Ovary (tissue), 9 donors: Measurements from ENCODE around the gene MYO6. TPM values are rescaled to one million over a fixed set of nuclear protein-coding genes. Genes with fewer than 3 reads are reported as not detected.

Source experiments
- DNase-seq, 5 donors: peaks; one replicate each; pipeline ENCODE4 v3.0.0-alpha.2; 2019 to 2020
- H3K27ac ChIP-seq, 2 donors: fragments of 200-600 bp; one replicate each; pipeline versions ENCODE4 v1.5.1 to v1.8.0; 2019 to 2022
- H3K27me3 ChIP-seq: fragments of 200-600 bp; one replicate; pipeline ENCODE4 v1.8.0; 2022
- H3K36me3 ChIP-seq: fragments of 200-600 bp; sonication (generic); one replicate; pipeline ENCODE4 v1.5.1; 2019
- H3K4me1 ChIP-seq: one replicate; pipeline ENCODE4 v1.8.1; 2013; ENCODE audit warnings: mild to moderate bottlenecking, moderate library complexity; ENCODE audit not compliant: insufficient read depth
- H3K4me3 ChIP-seq: fragments of 200-600 bp; sonication (generic); one replicate; pipeline ENCODE4 v1.5.1; 2017
- H3K9me3 ChIP-seq, 2 donors: fragments of 200-600 bp in 1 of 2; sonication (generic) in 1 of 2; one replicate each; pipeline versions ENCODE4 v1.5.1 to v1.8.1; 2013 to 2019; ENCODE audit warnings: mild to moderate bottlenecking in 1 of 2, moderate library complexity in 1 of 2
- CTCF ChIP-seq, 3 donors: fragments of 450-650 bp in 2 of 3; fragments of 200-600 bp in 1 of 3; IDR thresholded peaks; one replicate each; pipeline versions ENCODE4 v1.5.1 to v1.8.0; 2016 to 2022; ENCODE audit warnings: antibody characterized with exemption in 3 of 3, mild to moderate bottlenecking in 1 of 3
- EP300 ChIP-seq: sonication (generic); formaldehyde crosslinking; IDR thresholded peaks from one replicate; pipeline ENCODE4 v1.6.1; 2017; ENCODE audit warnings: antibody characterized with exemption
- POLR2A ChIP-seq: fragments of 450-650 bp; IDR thresholded peaks from one replicate; pipeline ENCODE4 v1.6.1; 2017; ENCODE audit warnings: antibody characterized with exemption, mild to moderate bottlenecking, moderate library complexity
- WGBS, 3 donors: extraction: QIAGEN DNeasy Blood & Tissue Kit in 1 of 3; methylation state at CpG; one replicate each; pipeline versions ENCODE4 v1.1.5 to v1.1.7; 2013 to 2017; 5-methylcytosine and 5-hydroxymethylcytosine counted together
- intact Hi-C, 4 donors: fragments of 100-400 bp; cut with DNase I; formaldehyde crosslinking; loops; one replicate each; pipeline versions ENCODE4 v1.11.0 to v1.15.1; 2022 to 2023
- polyA plus RNA-seq, 2 donors: library from polyadenylated mRNA; stranded (reverse); fragments of 200-250 nt in 1 of 2; fragments of 350-450 nt in 1 of 2; fragmentation: Illumina TruSeq in 1 of 2; extraction: RNeasy Lipid Tissue Mini Kit (QIAGEN cat#74804) in 1 of 2; gene quantifications; one replicate each; pipeline ENCODE4 v1.2.3, GENCODE V29; 2013 to 2014
- total RNA-seq, 7 donors: library from RNA; depleted of rRNA in 2 of 7; stranded (reverse); fragments of >200 nt in 2 of 7; fragmentation: NEBNext Ultra II Directional in 3 of 7; extraction: Animal tissue kit (Norgen Biotek cat#: 25700) in 3 of 7; gene quantifications; one replicate each; pipeline versions ENCODE4 v1.1.0 to v1.2.4, GENCODE V29; 2016 to 2023
- donor health status: DM: no; HTN: no; CAD: no; lungs with moderate emphysema.
- donor health status: DM: no; HTN: no; CAD: no.
- donor health status: Bipolar disorder and iron deficiency.
- donor health status: DM: yes; HTN: yes; CAD: no.
- donor health status: DM: no; HTN: no; CAD: no.
- donor health status: DM: yes; HTN: yes; CAD: no.

Gene MYO6
- total and polyA plus RNA-seq, 9 donors = 4.4 to 20.8 (median 12.3) TPM

GRCh38 chr6:75760320-75760719 is 11.3 kb downstream of the MYO6 start:
- 71 to 88% (median 81%) methylated on average over 1 of the region's 1 CpG for WGBS, 3 donors
- DNase-seq = no peak
- H3K4me3 ChIP-seq = no peak overlapping the region
- no peak for TF ChIP-seq EP300
- TF ChIP-seq CTCF (IDR thresholded peaks at IDR 0.05) = no peak
- TF ChIP-seq POLR2A = no peak
- no peaks in the 10 kb centered on the region for H3K4me1 ChIP-seq
- intact Hi-C loops = no loop called here
- H3K27ac ChIP-seq = no peak overlapping the region
- H3K9me3 ChIP-seq = no peaks in the 10 kb centered on the region
- H3K36me3 ChIP-seq = no peaks in the 10 kb centered on the region
- H3K27me3 ChIP-seq = no peaks in the 10 kb centered on the region

GRCh38 chr6:75761489-75761888 is 12.4 kb downstream of the MYO6 start:
- no peak overlapping the region for H3K4me3 ChIP-seq
- no peaks in the 10 kb centered on the region for H3K27me3 ChIP-seq
- H3K36me3 ChIP-seq = no peaks in the 10 kb centered on the region
- H3K27ac ChIP-seq = no peak overlapping the region
- TF ChIP-seq POLR2A = no peak
- TF ChIP-seq CTCF (IDR thresholded peaks at IDR 0.05) = no peak
- no peaks in the 10 kb centered on the region for H3K9me3 ChIP-seq
- no peaks in the 10 kb centered on the region for H3K4me1 ChIP-seq
- no peak for DNase-seq
- intact Hi-C loops = no loop called here
- 92 to 100% (median 96%) methylated on average over 1 of the region's 1 CpG for WGBS, 3 donors

GRCh38 chr6:75762063-75762462 is 13.0 kb downstream of the MYO6 start:
- intact Hi-C loops = no loop called here
- H3K27ac ChIP-seq = no peak overlapping the region
- no peak for DNase-seq
- no peaks in the 10 kb centered on the region for H3K9me3 ChIP-seq
- H3K4me1 ChIP-seq = no peaks in the 10 kb centered on the region
- TF ChIP-seq EP300 = no peak
- no peak for TF ChIP-seq POLR2A
- TF ChIP-seq CTCF (IDR thresholded peaks at IDR 0.05) = no peak
- H3K36me3 ChIP-seq = no peaks in the 10 kb centered on the region
- 96 to 97% (median 96%) methylated on average over 8 of the region's 8 CpGs for WGBS, 3 donors
- H3K27me3 ChIP-seq = no peaks in the 10 kb centered on the region
- H3K4me3 ChIP-seq = no peak overlapping the region

GRCh38 chr6:75766387-75766786 is 17.3 kb downstream of the MYO6 start:
- H3K36me3 ChIP-seq = no peaks in the 10 kb centered on the region
- no peaks in the 10 kb centered on the region for H3K9me3 ChIP-seq
- TF ChIP-seq POLR2A (no peak), EP300 (no peak)
- H3K4me3 ChIP-seq = no peak overlapping the region
- H3K27me3 ChIP-seq = no peaks in the 10 kb centered on the region
- no peaks in the 10 kb centered on the region for H3K4me1 ChIP-seq
- intact Hi-C loops = no loop called here
- H3K27ac ChIP-seq = no peak overlapping the region
- DNase-seq = no peak

GRCh38 chr6:75770844-75771243 is 21.8 kb downstream of the MYO6 start:
- no peak for DNase-seq
- 92 to 95% (median 93%) methylated on average over 5 of the region's 5 CpGs for WGBS, 3 donors
- TF ChIP-seq CTCF (IDR thresholded peaks at IDR 0.05) = no peak
- no peak for TF ChIP-seq POLR2A
- no peak for TF ChIP-seq EP300
- H3K4me1 ChIP-seq = no peaks in the 10 kb centered on the region
- no peaks in the 10 kb centered on the region for H3K36me3 ChIP-seq
- H3K27ac ChIP-seq = no peak overlapping the region
- no peak overlapping the region for H3K4me3 ChIP-seq
- intact Hi-C loops = no loop called here
- no peaks in the 10 kb centered on the region for H3K27me3 ChIP-seq
- no peaks in the 10 kb centered on the region for H3K9me3 ChIP-seq
